Memory B cell (primary cell): ENCODE data around the gene CMIP.
A peak's percentile ranks its signal among the peaks of the same experiment; 100 is the strongest.

Experiments used
- ATAC-seq: fragments of 150-1000 bp; cut with Tn5 transposase; 2 replicates; pipeline ENCODE4 v1.10.0; 2021; ENCODE audit warnings: low read depth, mild to moderate bottlenecking, moderate library complexity
- DNase-seq, 2 donors: peaks; one replicate each; pipeline ENCODE4 v3.0.0; 2022; ENCODE audit warnings: low spot score in 2 of 2
- H3K27ac Mint-ChIP-seq: one replicate; pipeline ENCODE4 v1.8.0; 2022; ENCODE audit warnings: mild to moderate bottlenecking, moderate library complexity, mixed read lengths
- H3K27me3 Mint-ChIP-seq: one replicate; pipeline ENCODE4 v1.8.0; 2022; ENCODE audit warnings: mixed read lengths
- H3K36me3 Mint-ChIP-seq: one replicate; pipeline ENCODE4 v1.8.0; 2022; ENCODE audit warnings: mild to moderate bottlenecking, mixed read lengths
- H3K4me1 Mint-ChIP-seq: one replicate; pipeline ENCODE4 v1.8.0; 2022; ENCODE audit warnings: mixed read lengths
- H3K4me3 Mint-ChIP-seq: one replicate; pipeline ENCODE4 v1.8.0; 2022; ENCODE audit warnings: mild to moderate bottlenecking, moderate library complexity, mixed read lengths
- H3K9me3 Mint-ChIP-seq: one replicate; pipeline ENCODE4 v1.8.0; 2022; ENCODE audit warnings: mixed read lengths

Gene CMIP

DNA sequence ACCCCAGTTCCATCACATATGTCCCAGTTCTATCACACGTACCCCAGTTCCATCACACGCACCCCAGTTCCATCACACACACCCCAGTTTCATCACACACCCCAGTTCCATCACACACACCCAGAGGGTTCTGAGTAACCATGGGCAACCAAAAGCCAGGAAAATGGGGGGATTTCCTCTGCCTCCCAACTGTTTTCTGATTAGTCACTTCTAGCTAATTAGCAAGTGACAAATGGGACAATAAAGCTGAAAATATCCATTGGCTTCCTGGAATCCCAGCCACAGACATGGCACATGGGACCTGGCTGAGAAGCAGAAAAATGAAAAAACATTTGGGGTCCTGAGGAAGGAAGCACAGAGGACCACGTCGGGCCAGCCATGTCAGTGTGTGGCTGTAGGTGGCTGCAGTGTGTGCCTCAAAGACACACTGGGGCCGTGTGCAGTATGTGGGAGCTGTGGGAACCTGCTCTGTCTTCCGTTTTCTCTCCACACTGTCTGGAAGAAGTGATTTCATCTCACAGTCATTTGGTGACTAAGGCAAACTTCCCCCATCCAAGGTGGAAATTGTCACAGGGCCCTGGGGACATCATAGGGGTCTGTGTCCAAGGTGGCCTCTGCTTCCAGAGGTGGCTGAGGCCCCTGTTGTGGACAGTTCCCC lies 106.7 kb downstream of the CMIP start:
- Mint-ChIP-seq H3K9me3 (no peaks in the 10 kb centered on the region), H3K36me3 (peaks cover 16% of the 10 kb centered on the region), H3K27me3 (no peaks in the 10 kb centered on the region), H3K4me1 (peaks cover 27% of the 10 kb centered on the region), H3K27ac (peak overlapping the region; percentile 88), H3K4me3 (no peak overlapping the region)
- DNase-seq (no peak), ATAC-seq (no peak)

DNA sequence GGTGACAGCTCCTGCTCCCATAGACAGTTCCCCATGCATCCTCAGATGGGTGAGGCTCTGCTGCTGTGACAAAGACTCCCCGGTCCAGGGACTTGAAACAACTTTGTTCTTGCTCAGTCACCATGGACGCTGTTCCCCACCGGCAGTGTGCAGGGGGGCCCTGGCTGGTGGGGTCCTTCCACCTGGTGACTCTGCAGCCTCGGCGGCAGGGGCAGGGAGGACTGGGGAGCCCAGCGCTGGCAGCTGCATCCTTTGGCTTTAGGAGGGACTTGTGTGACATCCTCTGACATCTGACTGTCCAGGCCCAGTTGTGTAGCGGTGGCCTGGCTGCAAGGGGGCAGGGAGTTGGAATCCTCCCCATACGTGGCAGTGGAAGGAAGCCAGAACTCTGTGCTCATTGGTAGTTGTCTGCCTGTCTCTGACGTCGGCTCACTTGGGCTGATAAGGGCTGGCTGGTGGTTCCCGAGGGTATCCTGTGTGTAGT lies 107.3 kb downstream of the CMIP start:
- no peak for ATAC-seq

DNA sequence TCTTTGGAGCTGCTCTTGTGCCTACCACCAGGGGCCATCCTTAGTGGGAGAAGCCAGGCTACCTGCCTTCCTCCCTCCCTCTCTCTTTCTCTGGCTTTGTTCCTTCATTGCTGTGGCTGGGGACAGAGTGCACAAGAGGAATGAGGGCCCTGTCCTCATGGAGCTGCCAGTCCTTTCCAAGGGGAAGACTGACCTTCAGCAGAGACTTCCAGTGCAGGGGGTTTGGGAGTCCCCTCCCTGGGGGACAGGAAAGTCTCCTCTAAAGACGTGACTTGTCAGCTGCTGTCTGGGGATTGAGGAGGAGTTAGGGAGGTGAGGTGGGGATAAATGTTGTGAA lies 108.1 kb downstream of the CMIP start:
- Mint-ChIP-seq H3K4me3 (no peak overlapping the region), H3K36me3 (peaks cover 19% of the 10 kb centered on the region), H3K27ac (peak overlapping the region; percentile 14), H3K9me3 (no peaks in the 10 kb centered on the region), H3K27me3 (no peaks in the 10 kb centered on the region), H3K4me1 (peaks cover 29% of the 10 kb centered on the region)
- ATAC-seq (no peak), DNase-seq (no peak)

More for the DNA sequence above, 107.3 kb downstream of the CMIP start:
- no peaks in the 10 kb centered on the region for H3K9me3 Mint-ChIP-seq
- H3K4me1 Mint-ChIP-seq, result peaks cover 30% of the 10 kb centered on the region
- H3K27me3 Mint-ChIP-seq, result no peaks in the 10 kb centered on the region
- peaks cover 19% of the 10 kb centered on the region for H3K36me3 Mint-ChIP-seq
- no peak overlapping the region for H3K4me3 Mint-ChIP-seq
- peak overlapping the region; percentile 88 for H3K27ac Mint-ChIP-seq
- no peak for DNase-seq

DNA sequence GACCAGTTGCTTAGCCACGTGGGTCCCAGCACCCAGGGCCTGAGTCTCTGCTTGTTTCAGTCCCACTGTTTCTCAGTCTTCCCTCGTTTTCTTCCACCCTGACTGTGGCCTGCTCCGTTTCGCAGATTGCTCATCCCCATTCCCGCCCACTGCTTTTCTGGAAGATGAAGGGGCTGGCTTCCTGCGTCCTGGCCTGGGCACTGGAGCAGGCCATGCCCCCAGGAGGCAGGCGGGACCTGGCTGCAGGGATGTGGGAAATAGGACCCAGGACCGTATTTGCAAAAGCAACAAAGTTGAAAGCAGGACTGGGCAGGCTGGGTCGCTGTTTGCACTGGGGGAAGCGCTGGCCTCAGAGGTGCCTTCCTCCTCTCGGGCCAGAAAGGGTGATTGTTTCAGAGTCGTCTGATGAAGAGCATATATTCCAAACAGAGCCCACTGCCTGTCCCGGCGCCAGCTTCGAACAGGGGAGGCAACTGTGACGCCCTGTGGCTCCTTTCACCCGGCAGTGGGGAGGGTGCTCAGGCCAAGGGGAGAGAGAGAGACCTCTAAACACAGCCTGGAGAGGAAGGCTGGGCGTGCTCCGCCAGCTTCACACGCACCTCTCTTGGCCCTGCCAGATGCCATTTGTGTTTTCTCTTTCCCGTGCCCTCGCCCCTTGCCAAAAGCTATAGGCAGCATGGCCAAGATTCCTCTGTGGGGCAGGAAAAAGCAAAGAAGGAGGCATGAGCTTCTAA lies 108.6 kb downstream of the CMIP start:
- peaks cover 33% of the 10 kb centered on the region for H3K4me1 Mint-ChIP-seq

DNA sequence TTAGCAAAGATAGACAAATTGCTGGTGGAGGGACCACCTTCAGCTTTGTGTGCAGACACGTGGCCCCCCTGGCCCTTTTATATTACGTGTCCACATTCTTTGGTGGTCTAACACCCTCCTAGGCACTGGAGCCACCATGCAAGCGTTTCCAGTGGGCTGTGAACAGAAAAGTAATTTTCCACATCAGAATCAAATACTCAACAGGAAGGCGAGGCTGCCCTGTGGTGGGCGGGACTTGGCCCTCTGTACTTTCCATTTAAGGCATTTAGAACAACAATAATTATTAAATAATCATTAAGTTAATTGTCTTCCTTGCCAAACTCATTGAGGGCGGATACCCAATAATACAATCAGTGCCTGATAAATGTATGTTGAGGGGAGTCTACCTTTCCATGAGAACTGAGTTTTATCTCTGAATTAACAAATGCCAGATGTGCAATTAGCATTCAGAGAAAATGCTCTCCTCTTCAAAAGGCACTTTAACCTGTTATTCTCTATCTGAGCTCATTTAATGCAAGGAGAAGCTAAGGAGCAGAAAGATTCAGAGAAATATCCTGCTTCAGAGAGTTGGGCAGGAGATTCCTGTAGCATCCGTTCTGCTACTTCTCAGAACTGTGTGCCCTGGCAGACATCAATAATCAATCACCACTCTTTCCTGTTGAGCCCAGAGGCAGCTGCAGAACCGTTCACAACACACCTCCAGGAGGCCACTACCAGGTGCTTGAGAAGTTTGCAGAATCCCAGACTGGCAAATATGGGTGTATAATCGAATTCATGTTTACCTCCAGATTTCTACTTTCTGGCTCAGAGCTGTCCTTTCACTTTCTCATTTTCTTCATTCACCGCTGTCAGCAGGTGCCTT lies 109.4 kb downstream of the CMIP start:
- Mint-ChIP-seq H3K27ac (peak overlapping the region; percentile 63), H3K36me3 (peaks cover 22% of the 10 kb centered on the region), H3K27me3 (no peaks in the 10 kb centered on the region), H3K4me3 (no peak overlapping the region), H3K9me3 (no peaks in the 10 kb centered on the region), H3K4me1 (peaks cover 30% of the 10 kb centered on the region)
- DNase-seq (no peak), ATAC-seq (no peak)

More for the DNA sequence above, 108.6 kb downstream of the CMIP start:
- Mint-ChIP-seq H3K27ac (peak overlapping the region; percentile 14), H3K9me3 (no peaks in the 10 kb centered on the region), H3K27me3 (no peaks in the 10 kb centered on the region), H3K4me3 (no peak overlapping the region), H3K36me3 (peaks cover 22% of the 10 kb centered on the region)
- ATAC-seq (no peak), DNase-seq (no peak)

DNA sequence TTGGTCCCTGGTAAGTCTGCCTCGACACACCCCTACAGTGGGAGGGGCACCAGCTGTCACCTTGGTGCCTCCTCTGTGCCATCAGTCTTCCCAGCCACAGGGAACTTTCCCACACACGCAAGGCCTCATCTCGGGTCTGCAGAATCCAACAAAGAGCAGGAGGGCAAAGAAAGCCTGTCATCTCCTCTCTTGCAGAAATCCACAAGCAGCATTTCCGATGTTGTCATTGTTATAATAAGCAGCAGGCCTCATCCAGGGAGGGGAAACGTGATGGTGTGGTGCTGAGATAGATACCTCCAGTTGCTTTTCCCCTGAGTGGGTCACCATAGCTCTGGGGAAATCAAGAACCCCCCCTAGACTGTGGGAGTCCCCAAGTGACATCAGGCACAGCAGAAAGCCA lies 110.4 kb downstream of the CMIP start:
- DNase-seq (no peak), ATAC-seq (no peak)
- Mint-ChIP-seq H3K27ac (no peak overlapping the region), H3K36me3 (peaks cover 22% of the 10 kb centered on the region), H3K9me3 (no peaks in the 10 kb centered on the region), H3K27me3 (no peaks in the 10 kb centered on the region), H3K4me3 (no peak overlapping the region), H3K4me1 (peaks cover 27% of the 10 kb centered on the region)

DNA sequence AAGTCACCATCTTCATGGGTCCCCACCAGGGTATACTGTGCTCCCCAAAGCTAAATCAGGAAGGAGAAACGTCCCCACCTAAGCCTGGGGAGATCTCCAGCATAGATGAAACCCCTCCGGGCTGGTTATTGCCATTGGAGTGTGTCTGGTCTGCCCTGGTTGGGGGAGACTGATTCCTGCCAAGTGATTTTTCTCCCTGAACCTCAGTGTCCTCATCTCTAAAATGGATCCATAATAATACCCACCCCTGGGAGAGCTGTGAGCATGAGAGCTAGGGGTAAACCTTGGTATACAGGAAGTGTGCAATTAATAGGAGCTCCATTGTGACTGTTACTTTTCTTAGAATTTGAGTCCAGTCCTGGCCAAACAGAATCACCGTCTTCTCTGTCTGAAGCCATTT lies 111.1 kb downstream of the CMIP start:
- no peak for ATAC-seq
- Mint-ChIP-seq H3K9me3 (no peaks in the 10 kb centered on the region), H3K4me1 (peaks cover 25% of the 10 kb centered on the region)

DNA sequence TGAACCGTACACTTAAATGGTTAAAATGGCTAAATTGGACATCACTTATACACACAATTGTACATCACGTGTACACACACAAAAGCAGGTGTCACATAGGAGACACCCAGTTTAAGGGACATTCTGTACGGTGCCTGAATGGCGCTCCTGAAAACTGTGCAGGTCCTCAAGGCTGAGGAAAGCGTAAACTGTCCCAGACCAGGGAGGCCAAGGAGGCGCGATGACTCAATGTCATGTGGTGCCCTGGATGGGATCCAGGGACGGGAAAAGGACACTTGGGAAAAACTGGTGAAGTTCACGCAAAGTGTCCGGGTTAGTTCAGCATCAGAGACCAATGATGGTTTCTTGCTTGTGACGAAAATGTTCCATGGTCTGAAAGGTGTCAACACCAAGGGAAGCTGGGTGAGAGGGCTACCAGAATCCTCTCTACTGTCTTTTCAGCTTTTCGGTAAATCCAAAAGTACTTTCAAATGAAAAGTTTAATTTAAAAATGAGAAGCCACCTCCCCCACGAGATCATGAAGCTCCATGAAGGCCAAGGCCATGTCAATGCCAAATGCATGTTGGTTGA lies 112.2 kb downstream of the CMIP start:
- no peak overlapping the region for H3K4me3 Mint-ChIP-seq
- H3K9me3 Mint-ChIP-seq, result no peaks in the 10 kb centered on the region
- H3K36me3 Mint-ChIP-seq, result peaks cover 14% of the 10 kb centered on the region
- no peaks in the 10 kb centered on the region for H3K27me3 Mint-ChIP-seq
- peak overlapping the region; percentile 22 for H3K27ac Mint-ChIP-seq
- H3K4me1 Mint-ChIP-seq, result peaks cover 23% of the 10 kb centered on the region
- ATAC-seq (no peak), DNase-seq (no peak)

More for the DNA sequence above, 111.1 kb downstream of the CMIP start:
- H3K4me3 Mint-ChIP-seq, result no peak overlapping the region
- H3K27ac Mint-ChIP-seq, result no peak overlapping the region
- no peak for DNase-seq
- no peaks in the 10 kb centered on the region for H3K27me3 Mint-ChIP-seq
- H3K36me3 Mint-ChIP-seq, result peaks cover 21% of the 10 kb centered on the region

DNA sequence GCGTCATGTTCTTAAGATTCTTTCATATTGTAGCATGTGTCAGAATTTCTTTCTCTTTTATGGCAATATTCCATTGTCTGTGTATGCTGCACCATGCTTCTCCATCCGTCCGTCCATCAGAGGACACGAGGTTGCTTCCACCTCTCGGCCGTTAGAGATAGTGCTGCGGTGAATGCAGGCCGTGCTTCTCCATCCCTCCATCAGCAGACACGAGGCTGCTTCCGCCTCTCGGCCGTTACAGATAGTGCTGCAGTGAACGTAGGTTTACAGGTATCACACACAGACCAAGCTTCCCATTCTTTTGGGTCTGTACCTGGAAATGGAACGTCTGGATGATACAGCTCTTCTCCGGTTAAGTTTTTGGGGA lies 113.5 kb downstream of the CMIP start:
- Mint-ChIP-seq H3K27me3 (no peaks in the 10 kb centered on the region), H3K27ac (no peak overlapping the region)

DNA sequence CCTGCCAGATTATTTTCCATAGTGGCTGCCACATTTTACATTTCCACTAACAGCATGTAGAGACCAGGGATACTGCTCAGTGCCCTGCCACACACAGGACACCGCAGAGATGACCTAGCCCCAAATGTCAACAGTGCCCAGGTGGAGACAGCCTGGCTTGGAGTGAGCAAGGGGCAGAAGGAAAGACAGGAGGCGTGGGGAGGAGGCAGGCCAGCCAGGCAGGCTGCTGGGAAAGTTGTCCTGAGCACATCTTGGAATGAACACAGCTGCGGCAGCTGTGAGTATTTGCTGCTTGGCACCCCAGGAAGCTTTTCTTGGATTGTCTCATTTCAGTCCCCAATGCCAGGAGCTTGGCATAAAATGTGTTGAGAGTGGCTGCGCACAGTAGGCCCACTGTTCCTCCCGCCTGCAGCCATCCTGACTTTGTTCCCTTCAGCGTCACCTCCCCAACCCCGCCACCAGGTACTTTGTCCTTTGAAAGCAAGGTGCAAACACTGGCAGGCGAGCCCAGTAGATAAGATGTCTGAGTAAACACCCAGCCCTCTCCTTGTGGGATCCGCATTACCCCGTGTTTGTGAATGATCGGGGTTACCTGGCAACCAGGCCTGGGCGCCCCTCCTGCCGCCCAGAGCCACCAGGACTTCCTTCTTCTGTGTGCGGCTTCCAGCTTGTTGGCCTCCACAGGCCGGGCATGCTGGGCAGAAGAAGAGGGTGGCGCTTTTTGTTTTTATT lies 114.0 kb downstream of the CMIP start:
- Mint-ChIP-seq H3K4me1 (peaks cover 22% of the 10 kb centered on the region), H3K9me3 (no peaks in the 10 kb centered on the region), H3K27me3 (no peaks in the 10 kb centered on the region), H3K27ac (no peak overlapping the region), H3K36me3 (peaks cover 8% of the 10 kb centered on the region), H3K4me3 (no peak overlapping the region)
- no peak for DNase-seq
- peak; percentile 14 for ATAC-seq

More for the DNA sequence above, 113.5 kb downstream of the CMIP start:
- Mint-ChIP-seq H3K4me1 (peaks cover 22% of the 10 kb centered on the region), H3K4me3 (no peak overlapping the region), H3K9me3 (no peaks in the 10 kb centered on the region), H3K36me3 (peaks cover 8% of the 10 kb centered on the region)
- no peak for DNase-seq
- ATAC-seq, result no peak

DNA sequence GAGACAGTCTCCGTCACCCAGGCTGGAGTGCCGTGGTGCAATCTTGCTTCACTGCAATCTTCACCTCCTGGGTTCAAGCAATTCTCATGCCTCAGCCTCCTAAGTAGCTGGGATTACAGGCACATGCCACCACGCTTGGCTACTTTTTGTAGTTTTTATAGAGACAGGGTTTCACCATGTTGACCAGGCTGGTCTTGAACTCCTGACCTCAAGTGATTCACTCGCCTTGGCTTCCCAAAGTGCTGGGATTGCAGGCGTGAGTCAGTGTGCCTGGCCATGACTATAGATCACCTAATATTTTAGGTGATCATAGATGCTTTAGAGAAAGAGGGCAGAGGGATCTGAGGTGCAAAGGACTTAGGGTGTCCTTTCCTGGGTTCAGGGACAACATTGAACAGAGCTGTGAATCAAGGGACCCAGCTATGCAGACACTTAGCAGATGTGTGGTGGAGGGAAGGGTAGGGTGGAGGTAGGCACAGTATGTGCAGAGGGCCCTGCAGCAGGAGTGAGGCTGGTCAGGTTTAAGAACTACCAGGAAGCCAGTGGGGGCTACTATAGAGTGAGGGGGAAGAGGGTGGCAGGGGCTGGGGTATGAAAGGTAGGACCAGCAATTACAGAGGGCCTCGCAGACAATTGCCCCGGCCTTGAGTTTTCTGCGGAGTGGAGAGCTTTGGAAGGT lies 116.5 kb downstream of the CMIP start:
- peaks cover 25% of the 10 kb centered on the region for H3K4me1 Mint-ChIP-seq
- H3K27ac Mint-ChIP-seq, result peak overlapping the region; percentile 31
- no peak for DNase-seq
- no peak for ATAC-seq
- peaks cover 12% of the 10 kb centered on the region for H3K36me3 Mint-ChIP-seq
- H3K9me3 Mint-ChIP-seq, result no peaks in the 10 kb centered on the region
- H3K4me3 Mint-ChIP-seq, result no peak overlapping the region
- no peaks in the 10 kb centered on the region for H3K27me3 Mint-ChIP-seq

DNA sequence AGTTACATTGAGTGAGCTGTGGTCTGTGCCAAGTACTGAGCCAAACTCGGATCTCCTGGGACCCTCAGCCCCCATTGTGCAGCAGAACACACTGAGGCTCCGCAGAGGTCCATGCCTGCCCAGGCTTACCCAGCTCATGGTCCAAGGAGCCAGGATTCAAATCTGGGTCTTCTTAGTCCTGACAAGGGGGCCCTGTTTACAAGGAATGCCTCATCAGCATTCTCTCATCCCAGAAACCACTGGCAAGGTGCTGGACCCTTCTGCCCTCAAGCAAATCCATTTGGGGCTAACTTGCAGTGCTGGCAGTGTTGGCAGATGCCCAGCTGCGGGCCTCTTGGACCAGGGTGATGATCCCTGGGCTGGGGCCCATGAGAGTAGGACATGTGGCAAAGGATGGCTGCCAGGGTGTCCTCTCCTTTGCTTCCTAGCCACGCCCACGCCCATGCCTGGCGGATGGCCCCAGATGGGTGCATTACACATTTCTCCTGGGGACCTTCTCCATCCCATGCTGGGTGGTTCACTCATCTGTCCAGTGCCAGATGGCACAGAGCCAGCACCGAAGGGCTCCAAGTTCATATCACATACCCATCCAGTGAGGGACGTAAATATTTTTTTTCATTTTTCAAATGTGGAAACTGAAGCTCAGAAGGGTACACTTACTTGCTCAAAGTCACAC lies 117.7 kb downstream of the CMIP start:
- Mint-ChIP-seq H3K9me3 (no peaks in the 10 kb centered on the region), H3K4me3 (no peak overlapping the region), H3K4me1 (peaks cover 20% of the 10 kb centered on the region), H3K27me3 (no peaks in the 10 kb centered on the region), H3K27ac (no peak overlapping the region), H3K36me3 (peaks cover 13% of the 10 kb centered on the region)
- ATAC-seq, result no peak
- DNase-seq, result no peak
